B cell (primary cell): Measurements from ENCODE around the gene ZNF581. TPM values are rescaled to one million over a fixed set of nuclear protein-coding genes. Genes with fewer than 3 reads are reported as not detected.
A peak's percentile ranks its signal among the peaks of the same experiment; 100 is the strongest.

ENCODE experiments used
- ATAC-seq: fragments of 200-7000 bp; cut with Tn5 transposase; one replicate; pipeline ENCODE4 v1.10.0; 2021; ENCODE audit warnings: low read depth, mild to moderate bottlenecking, moderate number of reproducible peaks, moderate library complexity
- CTCF ChIA-PET: fragments of 350-600 bp; sonication (Branson Sonifier 250); formaldehyde crosslinking; loops from one replicate; lab custom pipeline; 2021; ENCODE audit warnings: antibody characterized with exemption, inconsistent platforms; lab: Charles Lee
- POLR2A ChIA-PET: fragments of 350-600 bp; sonication (Branson Sonifier 250); formaldehyde crosslinking; loops from one replicate; lab custom pipeline; 2021; ENCODE audit warnings: antibody characterized with exemption; lab: Charles Lee
- DNase-seq: peaks from one replicate; pipeline ENCODE4 v3.0.0; 2013
- H2AFZ ChIP-seq: 2 replicates; pipeline ENCODE4 v1.6.1; 2012; ENCODE audit warnings: mild to moderate bottlenecking, low read depth, low read length; ENCODE audit not compliant: insufficient read depth, poor library complexity, severe bottlenecking
- H3K27ac ChIP-seq, 2 donors: 1 replicate in 1 of 2; 2 replicates in 1 of 2; pipeline ENCODE4 v1.5.1; 2012 to 2013; ENCODE audit warnings: low read length in 2 of 2, mild to moderate bottlenecking in 2 of 2, moderate library complexity in 1 of 2
- H3K27me3 ChIP-seq, 4 experiments: fragments of 200-600 bp in 1 of 4; sonication (generic) in 1 of 4; replicated peaks in 1 of 4; 1 replicate in 2 of 4; 2 replicates in 2 of 4; pipeline versions ENCODE4 v1.6.1 to v1.7.0; 2013 to 2016; ENCODE audit warnings: low read length in 3 of 4, mild to moderate bottlenecking in 2 of 4, mixed read lengths in 1 of 4, moderate library complexity in 1 of 4; ENCODE audit not compliant: insufficient read depth in 4 of 4, control insufficient read depth in 3 of 4; ENCODE audit errors: control extremely low read depth in 1 of 4
- H3K36me3 ChIP-seq, 2 experiments: replicated peaks in 1 of 2; 1 replicate in 1 of 2; 2 replicates in 1 of 2; pipeline versions ENCODE4 v1.6.1 to v1.7.1; 2013; ENCODE audit warnings: low read length in 1 of 2; ENCODE audit not compliant: insufficient read depth in 2 of 2, control insufficient read depth in 1 of 2; ENCODE audit errors: control extremely low read depth in 1 of 2, extremely low read depth in 1 of 2
- H3K4me1 ChIP-seq, 2 donors: fragments of 200-600 bp in 1 of 2; sonication (generic) in 1 of 2; 1 replicate in 1 of 2; 2 replicates in 1 of 2; pipeline versions ENCODE4 v1.5.1 to v1.6.1; 2013 to 2017; ENCODE audit warnings: low read length in 2 of 2; ENCODE audit not compliant: control insufficient read depth in 2 of 2, insufficient read depth in 2 of 2
- H3K4me2 ChIP-seq: replicated peaks from 2 replicates; pipeline ENCODE3; 2012; ENCODE audit warnings: mild to moderate bottlenecking, low read depth, low read length; ENCODE audit not compliant: poor library complexity, severe bottlenecking
- H3K4me3 ChIP-seq, 5 experiments: fragments of 200-600 bp in 1 of 5; sonication (generic) in 1 of 5; 1 replicate in 3 of 5; 2 replicates in 2 of 5; pipeline versions ENCODE4 v1.5.1 to v1.7.0; 2011 to 2016; ENCODE audit warnings: low read length in 4 of 5, mild to moderate bottlenecking in 4 of 5, low read depth in 2 of 5, control low read depth in 1 of 5, moderate library complexity in 1 of 5; ENCODE audit not compliant: insufficient read depth in 1 of 5; ENCODE audit errors: control extremely low read depth in 1 of 5, extremely low read depth in 1 of 5
- H3K79me2 ChIP-seq: fragments of 200-600 bp; sonication (generic); one replicate; pipeline ENCODE4 v1.6.0; 2016; ENCODE audit warnings: low read length; ENCODE audit not compliant: control insufficient read depth, insufficient read depth
- H3K9ac ChIP-seq: fragments of 200-600 bp; sonication (generic); 2 replicates; pipeline ENCODE4 v1.6.1; 2017; ENCODE audit warnings: mild to moderate bottlenecking, low read length, moderate library complexity
- H3K9me3 ChIP-seq, 3 donors: one replicate each; pipeline versions ENCODE4 v1.6.1 to v1.7.1; 2013; ENCODE audit warnings: low read length in 2 of 3; ENCODE audit not compliant: control insufficient read depth in 2 of 3, insufficient read depth in 1 of 3; ENCODE audit errors: control extremely low read depth in 1 of 3
- H4K20me1 ChIP-seq: 2 replicates; pipeline ENCODE4 v1.6.0; 2012; ENCODE audit warnings: mild to moderate bottlenecking, low read length; ENCODE audit not compliant: insufficient read depth, control insufficient read depth, poor library complexity, severe bottlenecking
- H3K27ac Mint-ChIP-seq: one replicate; pipeline ENCODE4 v1.8.0; 2021; ENCODE audit warnings: mixed read lengths
- H3K27me3 Mint-ChIP-seq: one replicate; pipeline ENCODE4 v1.8.0; 2021; ENCODE audit warnings: mixed read lengths
- H3K4me1 Mint-ChIP-seq: one replicate; pipeline ENCODE4 v1.8.0; 2021; ENCODE audit warnings: mixed read lengths
- H3K4me3 Mint-ChIP-seq: one replicate; pipeline ENCODE4 v1.8.0; 2021; ENCODE audit warnings: mixed read lengths
- H3K9me3 Mint-ChIP-seq: one replicate; pipeline ENCODE4 v1.8.0; 2022; ENCODE audit warnings: mixed read lengths; ENCODE audit not compliant: insufficient read depth
- EZH2 ChIP-seq: IDR thresholded peaks from 2 replicates; pipeline ENCODE4 v1.6.1; 2012; ENCODE audit warnings: borderline replicate concordance, low read depth, mild to moderate bottlenecking, moderate library complexity, low read length; ENCODE audit not compliant: insufficient read depth, poor library complexity, severe bottlenecking
- WGBS: methylation state at CpG from one replicate; pipeline ENCODE4 v1.1.5; 2013; ENCODE audit warnings: missing lambda C conversion rate; ENCODE audit not compliant: insufficient coverage; 5-methylcytosine and 5-hydroxymethylcytosine counted together
- intact Hi-C: fragments of 100-400 bp; cut with micrococcal nuclease; formaldehyde crosslinking; loops from one replicate; pipeline ENCODE4 v1.10.0; 2022
- polyA plus RNA-seq: library from polyadenylated mRNA; depleted of rRNA; stranded (reverse); fragments of >200 nt; gene quantifications from 2 replicates; pipeline ENCODE4 v1.2.3, GENCODE V29; 2012
- total RNA-seq, 2 donors: library from RNA; stranded (reverse); fragments of 120-200 nt in 1 of 2; gene quantifications; 1 replicate in 1 of 2; 2 replicates in 1 of 2; pipeline versions ENCODE4 v1.2.3 to v1.2.4, GENCODE V29; 2013 to 2022
- TF ChIP-seq, protein P1 (sequence below): fragments of 200-600 bp; IDR thresholded peaks from one replicate; pipeline ENCODE4 v1.8.0; 2022; ENCODE audit warnings: antibody characterized with exemption, mild to moderate bottlenecking

ZNF581 gene
- total and polyA plus RNA-seq, 2 donors (not counting 1 experiment from before 2014, with no cell fraction given), result 48.2 to 51.3 TPM

DNA sequence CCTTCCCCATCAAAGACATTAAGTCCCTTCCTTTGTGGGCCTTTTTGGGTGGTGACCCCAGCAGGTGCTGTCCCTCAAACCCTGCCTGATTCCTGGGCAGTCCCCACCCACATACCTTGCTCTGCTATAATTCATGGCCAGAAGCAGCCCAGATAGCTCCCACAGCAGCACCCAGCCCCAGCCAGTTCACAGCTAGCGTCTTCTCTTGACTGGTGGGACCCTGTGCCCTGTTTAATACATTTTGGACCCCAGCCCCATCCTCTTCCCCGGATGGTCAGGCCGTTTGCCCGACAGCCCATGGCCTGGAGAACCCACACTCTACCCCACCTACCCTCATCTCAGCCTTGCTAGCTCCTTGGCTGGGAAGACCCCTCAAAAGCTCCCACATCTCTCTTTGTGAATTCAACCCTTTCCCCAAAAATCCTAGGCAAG lies 6.7 kb downstream of the ZNF581 start:
- DNase-seq (no peak), ATAC-seq (no peak)
- Histone ChIP-seq H2AFZ (no peak overlapping the region), H3K9me3 (no peaks in the 10 kb centered on the region), H3K4me3 (no peak overlapping the region), H3K9ac (no peak overlapping the region), H4K20me1 (peaks cover 4% of the 10 kb centered on the region), H3K27me3 (no peaks in the 10 kb centered on the region), H3K27ac (no peak overlapping the region), H3K36me3 (peaks cover 0 to 30% of the 10 kb centered on the region in 2 experiments), H3K4me2 (peak overlapping the region; percentile 86), H3K79me2 (peaks cover 33% of the 10 kb centered on the region), H3K4me1 (peaks cover 25 to 41% of the 10 kb centered on the region in 2 donors)
- H3K27ac Mint-ChIP-seq, result peak overlapping the region; percentile 86
- H3K4me1 Mint-ChIP-seq, result peaks cover 45% of the 10 kb centered on the region
- peak overlapping the region; percentile 59 for H3K4me3 Mint-ChIP-seq
- no peaks in the 10 kb centered on the region for H3K27me3 Mint-ChIP-seq
- no peaks in the 10 kb centered on the region for H3K9me3 Mint-ChIP-seq
- ChIA-PET POLR2A (interaction anchor here (0.6 to 2.0 kb wide), 4 partner anchors 17 to 161 kb away, joined by 3 to 8 read pairs (median 6); partner anchors contain the start of gene ZNF784), CTCF (interaction anchor here (7.2 kb wide), 1 partner anchor 15 kb away, joined by 131 read pairs; no protein-coding TSS in a partner anchor)
- no peak for TF ChIP-seq EZH2
- TF ChIP-seq, protein P1, sequence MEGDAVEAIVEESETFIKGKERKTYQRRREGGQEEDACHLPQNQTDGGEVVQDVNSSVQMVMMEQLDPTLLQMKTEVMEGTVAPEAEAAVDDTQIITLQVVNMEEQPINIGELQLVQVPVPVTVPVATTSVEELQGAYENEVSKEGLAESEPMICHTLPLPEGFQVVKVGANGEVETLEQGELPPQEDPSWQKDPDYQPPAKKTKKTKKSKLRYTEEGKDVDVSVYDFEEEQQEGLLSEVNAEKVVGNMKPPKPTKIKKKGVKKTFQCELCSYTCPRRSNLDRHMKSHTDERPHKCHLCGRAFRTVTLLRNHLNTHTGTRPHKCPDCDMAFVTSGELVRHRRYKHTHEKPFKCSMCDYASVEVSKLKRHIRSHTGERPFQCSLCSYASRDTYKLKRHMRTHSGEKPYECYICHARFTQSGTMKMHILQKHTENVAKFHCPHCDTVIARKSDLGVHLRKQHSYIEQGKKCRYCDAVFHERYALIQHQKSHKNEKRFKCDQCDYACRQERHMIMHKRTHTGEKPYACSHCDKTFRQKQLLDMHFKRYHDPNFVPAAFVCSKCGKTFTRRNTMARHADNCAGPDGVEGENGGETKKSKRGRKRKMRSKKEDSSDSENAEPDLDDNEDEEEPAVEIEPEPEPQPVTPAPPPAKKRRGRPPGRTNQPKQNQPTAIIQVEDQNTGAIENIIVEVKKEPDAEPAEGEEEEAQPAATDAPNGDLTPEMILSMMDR, result no peak
- intact Hi-C loops, result no loop called here
- 88% methylated on average over 4 of the region's 4 CpGs for WGBS

DNA sequence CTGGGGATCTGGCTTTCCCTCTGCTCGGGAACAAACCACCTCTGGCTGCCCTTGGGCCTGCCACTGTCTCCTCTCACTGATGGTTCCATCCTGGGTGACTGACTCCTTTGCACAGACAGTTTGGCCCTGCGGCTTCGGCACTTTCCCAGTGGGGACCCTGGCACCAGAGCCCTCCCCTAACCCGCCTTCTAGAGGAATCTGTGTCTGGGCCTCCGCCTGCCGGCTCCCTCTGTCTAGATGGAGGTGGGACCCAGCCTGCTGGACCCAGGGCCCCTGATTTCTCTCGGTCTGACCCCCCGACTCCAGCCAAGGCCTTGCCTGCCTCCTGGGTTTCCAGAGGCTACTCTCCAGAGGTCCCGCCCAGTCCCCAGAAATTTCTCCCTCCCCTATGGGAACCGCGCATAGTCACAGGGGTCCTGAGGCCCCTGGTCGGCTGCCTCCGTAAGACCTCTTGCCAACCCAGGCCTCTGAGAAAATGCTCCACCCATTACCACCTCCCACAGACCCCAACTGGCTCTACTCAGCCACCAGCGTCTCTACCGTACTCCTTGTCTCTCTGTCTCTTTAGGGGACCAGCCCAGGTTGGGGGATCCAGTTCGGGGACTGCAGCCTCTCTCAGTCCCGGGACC lies 7.3 kb downstream of the ZNF581 start:
- H3K4me1 ChIP-seq, result peaks cover 22 to 40% of the 10 kb centered on the region in 2 donors
- peaks cover 32% of the 10 kb centered on the region for H3K79me2 ChIP-seq
- CTCF ChIA-PET, result interaction anchor here (7.2 kb wide), 1 partner anchor 15 kb away, joined by 131 read pairs; no protein-coding TSS in a partner anchor
- H3K4me1 Mint-ChIP-seq, result peaks cover 40% of the 10 kb centered on the region
- no peaks in the 10 kb centered on the region for H3K9me3 Mint-ChIP-seq
- no peaks in the 10 kb centered on the region for H3K9me3 ChIP-seq
- H3K4me2 ChIP-seq, result no peak overlapping the region
- H3K4me3 ChIP-seq, result no peak overlapping the region
- TF ChIP-seq, protein P1, result no peak
- no peak for TF ChIP-seq EZH2
- H3K9ac ChIP-seq, result no peak overlapping the region
- H4K20me1 ChIP-seq, result peaks cover 4% of the 10 kb centered on the region
- POLR2A ChIA-PET, result interaction anchor here (0.6 to 2.0 kb wide), 3 partner anchors 18 to 162 kb away, joined by 4 to 8 read pairs (median 8); no protein-coding TSS in a partner anchor
- no peaks in the 10 kb centered on the region for H3K27me3 ChIP-seq
- H3K27ac Mint-ChIP-seq, result peak overlapping the region; percentile 86
- peak overlapping the region; percentile 59 for H3K4me3 Mint-ChIP-seq
- ATAC-seq, result no peak
- H3K36me3 ChIP-seq, result peaks cover 0 to 25% of the 10 kb centered on the region in 2 experiments
- WGBS, result 98% methylated on average over 17 of the region's 17 CpGs
- no peak for DNase-seq
- H3K27ac ChIP-seq, result no peak overlapping the region
- intact Hi-C loops, result no loop called here
- H2AFZ ChIP-seq, result no peak overlapping the region
- no peaks in the 10 kb centered on the region for H3K27me3 Mint-ChIP-seq
